ENCODE results near the gene PIP5K1C. TPM values are rescaled to one million over a fixed set of nuclear protein-coding genes. Genes with fewer than 3 reads are reported as not detected.
"Not testable (repeated sequence)": the region's sequence is repeated elsewhere in the genome, so short reads cannot be mapped to it uniquely, and the experiment has no call there.

The PIP5K1C gene
- polyA plus RNA-seq, 12 donors = 16.0 to 30.4 (median 19.9) TPM; not detected in 1

DNA sequence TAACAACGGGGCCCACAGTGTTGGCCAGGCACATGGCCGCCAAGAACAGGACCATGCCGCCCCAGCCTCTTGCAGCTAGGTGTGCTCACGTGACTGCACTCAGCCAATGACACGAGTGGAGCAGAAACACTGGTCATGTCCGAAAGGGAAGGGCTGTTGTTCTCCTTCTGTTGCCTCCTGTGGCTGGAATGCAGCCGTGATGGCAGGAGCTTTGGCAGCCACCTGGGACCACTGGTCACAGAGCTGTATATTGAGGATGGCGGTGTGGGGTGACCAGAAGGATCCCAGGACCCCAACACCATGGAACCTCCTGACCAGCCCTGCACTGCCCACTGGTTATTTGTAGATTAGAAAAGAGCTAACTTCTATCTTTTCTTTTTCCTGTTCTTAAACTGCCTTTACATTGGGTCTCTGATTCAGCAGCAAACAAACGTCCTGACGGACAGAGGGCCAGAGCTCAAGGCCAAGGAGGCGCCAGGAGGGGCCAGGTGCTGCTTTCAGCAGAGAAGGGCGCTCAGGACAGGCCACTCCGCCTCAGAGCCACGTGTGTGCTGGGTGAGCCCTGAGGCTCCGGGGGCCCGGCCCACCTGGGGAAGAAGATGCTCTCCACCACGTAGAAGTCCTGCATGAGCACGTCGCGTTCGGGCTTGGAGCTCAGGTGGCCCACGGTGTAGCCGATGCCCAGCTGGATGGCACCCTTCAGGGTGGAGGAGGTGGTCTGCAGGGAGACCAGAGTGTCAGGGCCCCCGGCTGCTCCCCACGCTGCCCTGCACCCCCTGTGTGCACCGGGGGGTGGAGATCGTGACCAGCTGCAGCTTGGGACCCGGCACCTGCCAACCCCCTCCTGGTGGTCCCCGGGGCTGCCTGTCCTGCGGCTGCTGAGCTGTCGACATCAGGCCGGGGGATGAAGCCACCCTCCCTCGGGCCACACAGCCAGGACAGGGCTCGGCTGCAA lies 38.7 kb downstream of the PIP5K1C start:
- no peak for DNase-seq

DNA sequence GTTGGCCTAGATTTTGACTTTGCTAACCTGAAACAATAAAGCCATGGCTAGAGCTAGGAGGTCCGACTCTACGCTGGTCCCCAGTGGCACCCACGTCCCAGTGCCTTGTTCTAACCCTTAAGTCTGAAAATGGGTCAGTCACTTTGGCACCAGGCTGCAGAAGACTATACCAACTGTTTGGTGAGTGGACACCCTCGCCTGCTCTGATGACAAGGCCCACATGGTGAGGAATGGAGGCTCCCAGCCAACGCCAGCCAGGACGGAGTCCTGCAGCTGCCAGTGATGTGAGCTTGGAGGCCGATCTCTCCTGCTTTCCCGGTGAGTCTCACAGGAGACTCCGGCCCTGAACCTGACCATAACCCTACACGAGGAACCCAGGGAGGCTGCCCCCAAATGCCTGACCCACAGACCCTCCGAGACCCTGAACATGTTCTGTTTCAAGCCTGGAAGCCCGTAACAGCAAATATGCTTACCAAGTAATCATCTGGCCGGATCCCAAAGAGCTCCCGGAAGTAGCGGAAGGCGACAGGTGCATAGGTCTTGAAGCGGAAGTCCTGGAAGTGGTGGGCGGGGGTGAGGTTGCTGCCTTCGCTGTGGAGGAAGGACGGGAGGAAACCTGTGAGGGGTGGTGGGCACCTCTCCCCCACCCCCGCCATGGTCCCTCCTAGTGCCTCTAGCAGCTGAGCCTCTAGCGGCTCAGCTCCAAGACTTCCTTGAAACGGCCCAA lies 39.6 kb downstream of the PIP5K1C start:
- DNase-seq = no peak

DNA sequence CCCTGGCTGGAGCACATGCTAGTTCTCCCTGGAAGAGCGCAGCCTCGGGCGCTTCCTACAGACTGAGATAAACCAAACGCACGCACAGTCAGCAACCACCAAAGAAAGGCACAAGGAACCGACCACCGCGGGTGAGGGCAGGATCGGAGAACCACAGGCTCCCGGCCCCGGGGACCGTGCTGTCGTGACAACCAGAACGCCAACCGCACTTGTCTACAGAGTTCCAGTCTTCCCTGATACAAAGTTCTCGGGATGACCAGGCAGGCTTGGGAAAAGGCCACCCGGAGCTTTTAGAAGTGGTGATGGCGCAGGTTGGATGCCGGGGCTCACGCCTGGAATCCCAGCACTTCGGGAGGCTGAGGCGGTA lies 40.5 kb downstream of the PIP5K1C start:
- no peak for DNase-seq

DNA sequence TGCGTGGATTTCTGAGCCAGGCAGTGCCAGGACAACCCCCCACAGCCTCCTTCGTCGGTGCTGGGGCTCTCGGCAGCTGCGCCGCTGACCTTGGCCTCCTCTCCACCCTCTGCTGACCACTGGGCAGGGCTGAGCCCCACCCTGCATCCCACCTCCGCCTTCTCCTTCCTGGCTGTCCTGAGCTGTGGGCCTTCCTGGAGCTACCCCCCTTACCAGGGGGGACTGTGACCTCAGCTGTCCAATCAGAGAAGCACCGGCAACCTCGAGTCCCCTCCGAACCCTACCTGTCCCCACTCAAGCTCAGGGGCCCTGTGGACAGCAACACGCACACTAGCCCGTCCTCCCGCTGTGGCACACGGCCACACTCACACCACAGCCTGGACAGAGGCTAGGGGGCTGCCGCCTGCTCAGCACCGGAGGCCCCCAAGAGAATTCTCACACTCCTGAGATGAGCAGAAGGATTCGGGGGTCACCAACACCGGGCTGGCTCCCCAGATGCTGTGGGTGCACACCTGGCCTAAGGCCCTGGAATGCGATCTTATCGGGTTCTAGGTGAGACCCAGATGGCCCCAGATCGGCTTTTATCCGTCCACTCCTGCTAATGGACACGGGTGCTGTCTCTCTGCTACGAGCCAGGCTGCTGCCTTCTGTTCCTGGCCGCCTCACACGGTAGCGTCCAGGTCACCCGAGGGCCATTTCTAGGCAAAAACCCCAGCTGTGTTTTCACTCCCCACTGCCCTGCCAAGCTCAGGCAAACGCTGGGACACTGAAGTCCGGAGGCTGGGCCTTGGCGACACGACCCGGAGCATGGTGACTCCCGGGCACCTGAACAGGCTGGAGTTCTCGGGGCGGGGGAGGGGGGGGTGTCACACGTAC lies 41.2 kb downstream of the PIP5K1C start:
- DNase-seq = no peak

DNA sequence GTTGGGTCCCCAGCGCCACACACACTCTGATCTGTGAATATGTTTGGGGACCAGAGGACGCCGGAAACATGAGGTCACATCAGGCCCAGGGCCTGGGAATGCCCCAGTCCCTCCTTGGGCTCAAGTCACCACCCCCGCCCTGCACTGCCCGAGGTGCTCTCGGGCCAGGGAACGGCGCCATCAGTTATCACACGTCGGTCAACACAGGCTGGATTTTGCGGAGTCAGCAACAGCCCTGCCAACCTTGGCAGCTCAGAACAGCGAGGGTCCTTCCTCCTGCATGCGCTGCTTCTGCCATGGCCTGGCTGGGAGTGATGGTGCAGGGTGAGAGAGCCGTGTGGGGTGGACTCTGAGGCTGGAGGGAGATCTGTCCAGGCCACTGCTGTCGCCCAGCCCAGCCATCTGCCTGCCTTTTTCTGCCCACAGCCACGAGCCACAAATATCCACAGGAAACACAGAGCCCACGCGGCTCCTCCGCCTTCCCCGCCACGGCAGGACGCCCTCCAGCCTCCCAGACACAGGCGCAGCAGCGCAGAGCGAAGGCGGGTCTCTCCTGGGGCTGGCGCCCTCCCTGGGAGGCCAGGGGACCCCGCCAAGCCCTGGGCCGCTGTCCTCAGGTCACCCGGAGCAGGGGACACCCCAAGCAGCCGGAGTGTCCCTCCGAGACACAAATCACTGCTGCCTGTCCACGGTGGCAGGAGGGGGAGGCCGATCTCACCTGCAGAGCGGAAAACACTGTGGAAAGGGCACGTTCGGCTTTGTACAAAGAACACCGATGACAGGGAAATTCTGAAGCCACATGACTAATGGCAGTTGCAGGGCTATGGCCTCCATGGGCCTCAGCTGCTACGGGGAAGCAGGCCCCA lies 42.0 kb downstream of the PIP5K1C start:
- no peak for DNase-seq

DNA sequence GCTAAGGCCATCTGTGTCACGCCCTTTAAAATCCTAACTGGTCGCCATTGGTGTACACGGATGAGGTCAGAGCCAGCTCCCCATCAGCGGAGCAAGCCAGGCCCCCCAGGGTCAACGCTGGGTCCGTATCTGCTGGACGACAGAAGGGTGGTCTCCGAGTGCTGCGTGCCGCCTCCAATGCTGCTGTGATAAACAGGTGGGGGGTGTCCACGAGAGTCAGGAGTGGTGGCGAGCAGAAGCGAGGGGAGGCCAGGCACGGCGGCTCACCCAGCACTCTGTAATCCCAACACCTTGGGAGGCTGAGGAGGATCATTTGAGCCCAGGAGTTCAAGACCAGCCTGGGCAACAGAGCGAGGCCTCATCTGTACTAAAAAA lies 42.9 kb downstream of the PIP5K1C start:
- no peak for DNase-seq

DNA sequence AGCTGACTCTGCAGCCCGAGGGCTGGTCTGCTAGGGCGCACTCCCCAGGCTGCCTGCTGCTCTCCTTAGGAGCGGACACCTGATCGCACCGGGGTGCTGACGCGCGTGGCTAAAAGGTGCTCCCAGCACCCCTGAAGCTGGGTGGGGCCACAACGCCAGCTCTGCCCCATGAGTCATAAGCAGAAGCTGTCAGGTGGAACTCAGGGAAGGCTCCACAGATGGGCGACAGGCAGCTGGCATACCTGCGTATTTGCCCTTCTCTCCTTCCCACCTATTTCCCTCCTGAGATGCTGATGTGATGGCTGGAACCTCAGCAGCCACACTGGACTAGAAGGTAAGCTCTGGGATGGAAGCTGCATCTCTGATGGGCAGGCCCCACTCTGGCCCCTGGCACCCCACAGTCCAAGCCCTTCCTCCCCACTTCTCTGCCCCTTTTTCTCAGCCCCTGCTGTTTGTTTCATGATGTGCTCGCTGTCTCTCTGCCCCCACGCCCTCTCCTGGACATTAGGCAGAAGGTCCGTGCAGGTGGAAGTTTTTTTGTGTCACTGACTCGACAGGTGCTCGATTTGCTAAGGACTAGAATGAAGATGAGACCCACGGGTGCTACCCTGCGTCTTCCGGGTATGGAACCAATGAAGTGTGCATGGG lies 43.4 kb downstream of the PIP5K1C start:
- no peak for DNase-seq

DNA sequence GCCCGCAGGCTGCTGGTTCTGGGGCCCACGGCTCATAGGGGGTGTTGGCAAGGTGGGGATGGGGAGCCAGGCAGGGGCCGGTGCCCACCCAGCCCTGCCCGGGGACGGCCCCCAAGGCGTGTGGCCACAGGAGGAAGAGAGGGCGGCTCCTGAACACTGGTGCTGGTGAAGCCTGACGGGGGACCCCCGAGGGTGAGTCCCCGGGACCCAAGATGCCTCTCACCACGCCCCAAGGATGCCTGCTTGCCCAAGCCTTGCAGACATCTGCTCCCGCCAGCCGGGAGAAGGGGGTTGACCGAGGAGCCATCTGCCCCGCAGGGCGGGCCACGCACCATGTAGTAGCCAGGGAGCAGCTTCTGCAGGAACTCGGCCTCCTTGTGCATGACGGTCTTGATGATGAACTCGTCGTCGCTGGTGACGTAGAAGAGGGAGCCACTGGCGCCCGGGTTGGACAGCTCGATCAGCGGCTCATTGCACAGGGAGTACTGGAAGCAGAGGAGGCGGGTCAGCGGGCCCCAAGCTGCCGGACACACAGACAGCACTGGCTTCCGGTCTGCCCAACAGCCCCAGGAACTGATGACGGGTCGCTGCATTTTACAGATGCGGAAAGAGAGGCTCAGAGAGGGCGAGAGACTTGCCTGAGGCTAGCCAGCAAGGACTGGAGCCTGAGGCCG lies 44.1 kb downstream of the PIP5K1C start:
- no peak for DNase-seq

DNA sequence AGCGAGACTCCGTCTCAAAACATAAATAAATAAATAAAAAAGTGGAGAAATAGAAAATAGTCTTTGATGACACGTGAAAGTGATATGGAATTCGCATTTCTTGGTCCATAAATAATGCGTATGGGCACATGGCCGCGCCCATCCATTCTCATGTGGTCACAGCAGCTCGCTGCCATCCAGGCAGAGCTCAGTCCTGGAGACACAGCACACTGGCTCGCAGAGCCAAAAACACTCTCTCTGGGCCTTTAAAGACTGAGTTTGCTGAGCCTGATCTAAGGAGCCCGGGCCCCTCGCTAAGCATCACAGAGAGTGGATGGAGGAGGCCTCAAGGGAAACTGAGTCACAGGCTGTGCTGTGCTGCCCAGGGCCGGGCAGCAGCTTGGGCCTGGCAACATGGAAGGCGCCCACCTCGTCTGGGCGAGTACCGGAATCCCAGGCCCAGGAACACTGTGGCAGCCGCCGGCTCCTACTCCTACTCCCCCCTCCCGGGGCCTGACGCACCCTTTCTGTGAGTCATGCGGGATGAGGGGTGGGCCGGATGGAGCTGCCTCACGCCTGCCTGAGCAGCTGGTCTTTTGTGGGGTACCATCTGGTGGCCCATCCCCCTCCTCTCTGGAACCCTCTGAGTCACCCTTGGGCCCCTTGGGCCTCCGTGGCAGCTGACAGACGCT lies 44.7 kb downstream of the PIP5K1C start:
- no peak for DNase-seq

DNA sequence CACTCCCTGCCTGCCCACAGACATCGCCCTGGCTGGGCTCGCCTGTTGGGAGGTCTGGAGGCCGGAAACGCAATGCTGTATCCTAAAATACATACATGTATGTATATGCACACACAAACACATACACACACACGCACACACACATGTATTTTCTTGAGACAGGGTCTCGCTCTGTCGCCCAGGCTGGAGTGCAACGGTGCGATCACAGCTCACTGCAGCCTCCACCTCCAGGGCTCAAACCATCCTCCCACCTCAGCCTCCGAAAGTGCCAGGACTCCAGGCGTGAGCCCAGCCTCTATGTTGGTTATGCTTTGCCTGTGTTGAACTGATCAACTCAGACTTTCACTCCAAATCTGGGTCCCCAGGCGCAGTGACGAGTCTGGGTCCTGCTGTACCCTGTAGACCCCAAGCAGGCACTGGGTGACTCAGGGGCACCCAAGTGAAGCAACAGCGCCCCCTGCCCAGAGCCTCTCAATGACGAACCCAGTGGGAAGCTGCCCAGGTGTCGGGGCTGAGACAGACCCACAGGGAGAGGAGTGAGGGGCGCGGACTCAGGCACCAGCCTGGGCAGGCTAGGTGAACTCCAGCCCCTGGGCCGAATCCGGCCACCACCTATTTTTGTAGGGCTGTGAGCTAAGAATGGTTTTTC lies 46.3 kb downstream of the PIP5K1C start:
- no peak for DNase-seq

DNA sequence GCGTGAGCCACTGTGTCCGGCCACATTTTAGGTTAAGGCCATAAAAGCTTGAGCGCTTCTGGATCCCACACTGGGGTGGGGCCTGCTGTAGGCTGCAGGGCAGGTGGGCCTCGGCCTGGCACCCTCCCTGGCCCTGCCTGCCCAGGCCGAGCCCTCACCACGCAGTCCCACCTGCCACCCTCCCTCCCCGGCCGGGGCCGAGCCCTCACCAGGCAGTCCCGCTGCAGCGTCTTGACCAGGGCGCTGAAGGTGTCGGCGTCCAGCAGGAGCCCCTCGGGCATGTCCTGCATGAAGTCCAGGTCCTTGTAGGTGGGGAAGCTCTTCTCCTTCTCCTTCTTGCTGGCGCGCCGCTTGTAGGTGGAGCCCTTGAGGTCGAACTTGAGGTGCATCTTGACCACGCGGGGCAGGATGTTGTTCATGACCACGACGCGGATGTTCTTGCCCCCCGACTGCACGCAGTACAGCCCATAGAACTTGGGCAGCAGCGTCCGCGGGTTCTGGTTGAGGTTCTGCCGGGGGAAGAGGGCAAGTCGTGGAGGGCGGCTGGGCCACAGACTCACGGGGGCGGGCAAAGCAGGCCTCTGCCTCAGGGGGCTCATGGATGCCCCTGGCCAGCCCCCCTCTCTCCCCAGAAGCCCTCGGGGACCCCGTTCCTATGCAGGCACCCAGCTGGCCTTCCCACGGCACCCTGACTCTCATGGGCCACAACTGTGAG lies 47.0 kb downstream of the PIP5K1C start:
- DNase-seq = no peak

DNA sequence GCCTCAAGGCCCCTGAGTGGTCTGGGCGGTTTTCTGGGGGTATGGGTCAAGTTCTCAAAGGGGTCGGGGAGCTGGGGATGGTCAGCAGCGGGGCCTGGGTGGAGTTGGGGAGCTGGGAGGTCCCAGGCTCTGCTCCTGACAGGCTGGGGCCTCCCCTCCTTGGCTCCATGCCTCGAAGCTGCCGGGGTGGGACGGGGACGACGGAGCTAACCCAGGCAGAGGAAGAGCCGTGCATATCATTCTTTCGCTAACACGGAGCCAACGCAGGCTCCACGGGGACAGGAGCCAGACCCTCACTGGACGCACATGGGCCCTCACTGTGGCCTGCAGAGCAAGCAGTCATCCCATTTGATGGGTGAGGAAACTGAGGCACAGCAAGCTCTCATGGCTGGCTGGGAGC lies 47.8 kb downstream of the PIP5K1C start:
- no peak for DNase-seq

DNA sequence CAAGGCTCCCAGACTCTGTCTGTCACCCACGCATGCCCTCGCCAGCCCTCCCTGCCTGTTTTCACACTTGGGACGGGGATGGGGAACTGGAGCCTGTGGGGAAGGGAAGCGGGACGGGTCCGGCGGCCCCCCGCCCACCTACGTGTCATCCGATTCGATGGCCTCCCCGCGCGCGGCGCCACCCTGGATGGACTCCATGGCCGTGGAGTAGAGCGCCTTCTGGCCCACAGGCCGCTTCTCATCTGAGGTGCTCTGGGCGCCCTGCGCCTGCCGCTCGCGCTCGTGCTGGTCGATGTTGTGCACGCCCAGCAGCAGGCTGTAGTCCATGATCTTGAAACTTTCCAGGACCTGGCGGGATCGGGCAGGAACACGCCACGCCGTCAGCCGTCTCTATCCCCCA lies 48.6 kb downstream of the PIP5K1C start:
- no peak for DNase-seq

DNA sequence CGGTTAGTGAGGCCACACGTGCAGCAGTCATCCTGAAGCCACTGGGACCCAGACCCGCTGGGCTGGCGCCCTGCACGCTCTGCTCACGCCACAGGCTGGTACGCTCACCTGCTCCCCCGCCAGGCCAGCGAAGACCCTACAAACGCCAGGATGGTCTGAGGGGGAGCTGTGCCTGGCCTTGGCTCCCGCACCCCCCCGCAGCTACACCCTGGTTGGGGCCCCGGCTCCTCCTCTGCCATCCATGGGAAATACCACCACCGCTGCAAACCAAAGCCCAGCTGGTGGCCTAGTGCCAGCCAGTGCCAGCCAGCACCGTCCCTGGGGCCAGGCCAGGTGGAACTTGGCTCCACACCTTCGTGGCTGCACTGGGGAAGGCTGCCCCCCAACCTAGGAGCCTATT lies 50.4 kb downstream of the PIP5K1C start:
- DNase-seq = no peak

DNA sequence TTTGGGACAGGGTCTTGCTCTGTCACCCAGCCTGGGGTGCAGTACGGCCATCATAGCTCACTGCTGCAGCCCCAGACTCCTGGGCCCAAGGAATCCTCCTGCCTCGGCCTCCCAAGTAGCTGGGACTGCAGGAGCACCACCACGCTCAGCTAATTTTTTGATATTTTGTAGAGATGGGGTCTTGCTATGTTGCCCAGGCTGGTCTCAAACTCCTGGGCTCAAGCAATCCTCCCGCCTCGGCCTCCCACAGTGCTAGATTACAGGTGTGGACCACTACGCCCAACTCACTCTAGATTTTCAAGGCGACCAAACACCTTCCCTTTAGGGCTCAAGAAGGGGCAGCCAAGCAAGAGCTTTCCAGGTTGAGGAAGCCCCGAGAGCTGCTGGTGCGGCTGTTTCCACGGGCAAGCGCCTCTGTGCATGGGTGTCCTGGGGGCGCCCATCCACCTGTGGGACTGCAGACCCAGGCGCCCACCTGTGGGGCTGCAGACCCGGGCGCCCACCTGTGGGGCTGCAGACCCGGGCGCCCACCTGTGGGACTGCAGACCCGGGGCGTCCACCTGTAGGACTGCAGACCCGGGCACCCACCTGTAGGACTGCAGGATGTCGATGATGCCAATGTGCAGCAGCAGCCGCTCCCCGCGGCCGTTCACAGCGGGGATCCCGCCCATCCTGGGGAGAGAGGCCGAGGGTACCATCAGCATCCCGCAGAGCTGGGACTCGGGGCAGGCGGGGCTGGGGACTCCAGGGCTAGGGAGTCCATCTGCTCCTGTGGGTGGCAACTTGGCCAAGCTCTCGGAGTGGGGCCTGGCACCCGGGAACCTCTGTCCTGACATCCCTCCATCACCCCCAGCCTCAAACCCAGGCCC lies 52.0 kb downstream of the PIP5K1C start:
- DNase-seq = no peak

DNA sequence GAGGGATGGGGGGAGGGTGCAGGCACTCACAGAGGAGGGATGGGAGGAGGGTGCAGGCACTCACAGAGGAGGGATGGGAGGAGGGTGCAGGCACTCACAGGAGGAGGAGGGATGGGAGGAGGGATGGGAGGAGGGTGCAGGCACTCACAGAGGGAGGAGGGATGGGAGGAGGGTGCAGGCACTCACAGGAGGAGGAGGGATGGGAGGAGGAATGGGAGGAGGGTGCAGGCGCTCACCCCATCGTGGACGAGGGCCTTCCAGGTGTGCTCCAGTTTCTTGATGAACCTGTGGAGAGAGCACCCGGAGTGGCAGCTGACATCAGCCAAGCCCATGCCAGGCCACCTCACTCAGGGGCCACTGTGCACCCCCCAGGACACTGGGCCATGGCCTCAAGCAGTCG lies 53.2 kb downstream of the PIP5K1C start:
- DNase-seq = not testable (repeated sequence)

All from muscle of arm (tissue), 12 donors.